HG03060 (cell line): ENCODE measurements around the gene OR4A47.
"Not testable (repeated sequence)": the region's sequence is repeated elsewhere in the genome, so short reads cannot be mapped to it uniquely, and the experiment has no call there.

Source experiments
- ATAC-seq: cut with Tn5 transposase; IDR thresholded peaks from one replicate; pipeline ENCODE4 v1.9.1; 2021; ENCODE audit warnings: low read depth, moderate number of reproducible peaks; ENCODE audit not compliant: unreplicated experiment

Gene OR4A47, protein sequence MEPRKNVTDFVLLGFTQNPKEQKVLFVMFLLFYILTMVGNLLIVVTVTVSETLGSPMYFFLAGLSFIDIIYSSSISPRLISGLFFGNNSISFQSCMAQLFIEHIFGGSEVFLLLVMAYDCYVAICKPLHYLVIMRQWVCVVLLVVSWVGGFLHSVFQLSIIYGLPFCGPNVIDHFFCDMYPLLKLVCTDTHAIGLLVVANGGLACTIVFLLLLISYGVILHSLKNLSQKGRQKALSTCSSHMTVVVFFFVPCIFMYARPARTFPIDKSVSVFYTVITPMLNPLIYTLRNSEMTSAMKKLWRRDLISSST

DNA sequence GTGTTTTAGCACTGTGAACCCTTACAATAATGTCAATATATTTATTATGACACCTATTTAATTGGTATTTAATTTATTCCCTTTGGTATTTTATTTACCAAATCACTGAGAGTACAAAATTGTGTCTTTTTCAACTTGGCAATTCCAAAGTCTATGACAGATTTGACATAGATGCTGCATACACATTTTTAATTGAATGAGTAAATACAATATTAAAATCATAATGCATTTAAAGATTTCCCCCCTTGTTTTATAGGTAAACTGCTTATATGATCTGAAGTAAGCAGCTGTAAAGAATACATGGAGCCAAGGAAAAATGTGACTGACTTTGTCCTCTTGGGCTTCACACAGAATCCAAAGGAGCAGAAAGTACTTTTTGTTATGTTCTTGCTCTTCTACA is at the start of gene OR4A47:
OR4A47 (plus strand) TSS at position 301 of the 400 bp plus-strand sequence; CDS start at position 301, 0 bp downstream.
- not testable (repeated sequence) for ATAC-seq

DNA sequence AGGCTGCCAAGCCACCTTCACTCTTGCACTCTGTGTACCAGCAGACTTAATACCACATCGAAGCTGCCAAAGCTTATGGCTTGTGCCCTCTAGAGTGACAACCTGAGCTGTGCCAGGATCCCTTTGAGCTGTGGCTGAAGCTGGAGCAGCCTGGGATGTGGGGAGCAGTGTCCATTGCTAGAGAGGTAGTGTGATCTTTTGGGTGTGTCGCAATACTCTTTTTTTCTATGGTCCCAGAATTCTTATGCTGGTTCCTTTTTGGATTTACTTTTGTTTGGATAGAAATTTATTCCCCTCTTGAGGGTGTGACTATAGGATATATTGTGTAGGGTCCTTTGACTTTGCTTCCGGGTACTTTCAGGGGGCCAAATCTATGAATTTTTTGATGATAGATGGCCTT is 32.7 kb upstream of the OR4A47 start:
- not testable (repeated sequence) for ATAC-seq

DNA sequence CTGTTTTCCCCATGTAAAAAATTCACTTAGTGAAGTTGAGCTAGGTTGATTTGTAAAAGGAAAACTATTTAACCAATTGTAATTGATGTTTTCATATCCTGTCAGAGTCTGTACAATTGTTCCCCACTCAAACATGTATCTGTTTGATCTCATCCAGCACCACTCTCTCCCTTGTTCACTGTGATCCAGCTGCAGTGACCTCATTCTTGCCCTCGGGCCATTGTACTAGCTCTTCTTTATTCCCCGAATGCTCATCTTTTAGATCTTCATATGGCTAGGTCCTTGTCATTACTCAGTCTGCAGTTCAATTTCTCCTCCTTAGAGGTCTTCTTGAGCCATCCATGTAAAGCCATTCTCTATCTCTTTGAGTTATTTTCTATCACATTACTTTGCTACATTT is 14.6 kb upstream of the OR4A47 start:
- ATAC-seq, result not testable (repeated sequence)

DNA sequence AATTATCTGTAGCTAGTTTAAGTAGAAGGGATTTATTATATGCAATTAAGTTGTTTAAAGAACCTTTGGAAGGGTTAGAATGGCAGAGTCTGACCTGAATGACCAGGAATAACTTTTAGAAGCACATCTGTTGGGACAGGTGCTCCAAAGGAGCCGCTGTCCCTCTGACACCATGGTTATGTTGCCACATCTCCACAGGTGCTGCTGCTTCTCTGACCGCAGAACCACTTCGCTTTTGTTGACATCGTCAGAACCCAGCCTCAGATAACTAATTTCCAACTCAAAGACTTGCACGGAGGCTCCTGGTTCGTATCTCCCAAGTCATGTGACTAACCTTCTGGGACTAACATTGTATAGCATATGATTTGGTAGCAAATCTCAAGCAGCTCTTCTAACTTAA is 13.9 kb upstream of the OR4A47 start:
- ATAC-seq, result not testable (repeated sequence)

DNA sequence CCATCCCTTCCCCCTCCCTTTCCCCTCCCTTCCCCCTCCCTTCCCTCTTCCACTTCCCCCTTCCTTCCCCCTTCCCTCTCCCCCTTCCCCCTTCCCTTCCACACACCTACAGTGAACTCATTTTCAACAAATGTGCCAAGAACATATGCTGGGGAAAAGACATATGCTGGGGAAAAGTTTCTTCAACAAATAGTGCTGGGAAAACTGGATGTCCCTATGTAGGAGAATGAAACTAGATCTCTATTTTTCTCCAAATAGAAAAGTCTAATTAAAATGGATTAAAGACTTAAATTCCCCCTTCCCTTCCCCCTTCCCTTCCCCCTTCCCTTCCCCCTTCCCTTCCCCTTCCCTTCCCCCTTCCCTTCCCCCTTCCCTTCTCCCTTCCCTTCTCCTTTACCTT is 17.6 kb downstream of the OR4A47 start:
- ATAC-seq, result not testable (repeated sequence)

DNA sequence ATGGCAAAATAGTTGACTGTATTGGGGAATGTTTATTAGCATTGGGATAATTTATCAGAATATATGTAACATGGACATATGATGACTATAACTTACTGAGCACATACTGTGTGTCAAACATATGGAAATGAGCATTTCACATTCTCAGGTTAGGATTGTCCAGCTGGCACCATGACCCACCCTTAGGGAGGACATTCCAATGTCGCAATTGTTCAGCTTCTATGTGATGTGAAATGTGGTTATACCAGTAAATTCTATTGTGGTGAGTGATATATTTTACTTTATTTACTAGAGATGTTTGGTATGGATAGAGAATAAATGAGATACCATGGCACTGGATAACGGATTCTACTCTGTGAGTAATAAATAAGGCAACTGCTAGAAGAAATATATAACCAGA is 50.4 kb downstream of the OR4A47 start:
- ATAC-seq, result no peak
